ENCODE results near the gene TCEA3.

Gene TCEA3

DNA sequence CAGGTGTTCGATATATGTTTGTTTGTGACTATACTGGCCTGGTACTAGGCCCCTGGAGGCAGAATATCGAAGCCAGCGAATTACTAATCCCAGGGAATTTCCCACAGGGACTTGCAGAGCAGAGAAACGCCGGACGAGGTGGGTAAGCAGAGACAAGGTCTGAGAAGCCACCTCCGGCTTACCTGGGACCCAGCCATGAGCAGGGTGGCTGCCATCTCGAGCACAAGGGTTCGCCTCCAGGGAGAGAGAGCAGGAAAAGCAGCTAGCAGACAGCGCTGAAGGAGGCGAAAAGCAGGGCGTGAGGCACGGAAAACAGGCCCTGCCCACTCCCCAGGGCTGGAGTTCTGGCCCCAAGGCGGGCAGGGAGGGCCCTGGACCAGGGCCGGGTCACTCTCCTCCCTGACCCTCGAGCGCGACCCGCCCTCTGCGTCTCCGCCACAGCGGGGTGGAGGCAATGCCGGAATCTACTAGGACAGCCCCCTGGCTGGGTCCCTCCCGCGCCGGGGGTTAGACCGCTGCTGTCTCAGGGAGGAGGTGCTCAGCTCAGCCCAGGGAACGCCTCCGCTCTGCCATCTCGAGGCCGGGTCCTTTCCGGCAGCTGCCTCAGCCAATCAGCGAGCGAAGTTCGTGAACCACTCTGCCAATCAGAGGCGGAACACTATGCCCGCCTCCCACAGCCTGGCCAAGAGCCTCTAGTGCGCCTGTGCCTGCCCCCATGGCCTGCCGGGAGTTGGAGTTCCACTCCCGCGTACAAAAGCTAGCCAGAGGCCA lies 56.6 kb downstream of the TCEA3 start:
- peak; percentile 99 for DNase-seq (ENCODE audit: low read depth)

DNA sequence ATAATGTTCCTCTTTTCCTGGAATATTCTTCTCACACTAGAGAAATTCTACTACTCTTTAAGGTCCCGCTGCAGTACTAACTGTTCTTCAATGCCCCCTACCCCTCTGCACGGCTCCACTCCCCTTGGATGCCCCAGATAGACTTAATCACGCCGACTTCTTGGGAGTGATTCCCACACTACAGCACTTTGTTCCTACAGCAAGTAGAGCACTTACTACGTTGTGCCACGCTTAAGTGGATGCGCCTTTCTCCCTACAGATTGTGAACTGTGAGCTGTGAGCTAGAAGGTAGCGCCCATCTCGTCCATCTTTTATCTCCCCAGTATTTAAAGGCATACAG lies 57.1 kb downstream of the TCEA3 start:
- no peak for DNase-seq (ENCODE audit: low read depth)

DNA sequence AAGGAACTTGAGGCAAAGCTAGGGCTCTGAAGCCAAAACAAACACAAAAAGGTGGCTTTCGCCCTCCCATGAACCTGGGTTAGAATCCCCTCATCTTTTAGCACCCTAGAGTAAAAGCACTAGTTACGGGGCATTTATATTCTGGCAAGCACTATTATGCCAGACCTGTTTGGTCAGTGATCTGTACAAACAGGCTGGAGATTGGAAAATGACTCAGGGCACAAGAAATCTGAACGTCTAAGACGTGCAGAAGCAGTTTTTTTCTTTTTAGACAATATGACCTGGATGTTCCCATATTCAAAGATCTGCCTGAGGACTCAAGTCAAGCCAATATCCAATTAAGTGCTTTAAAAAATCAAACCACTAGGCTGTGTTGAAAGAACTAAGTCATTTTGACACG lies 58.0 kb downstream of the TCEA3 start:
- no peak for DNase-seq (ENCODE audit: low read depth)

DNA sequence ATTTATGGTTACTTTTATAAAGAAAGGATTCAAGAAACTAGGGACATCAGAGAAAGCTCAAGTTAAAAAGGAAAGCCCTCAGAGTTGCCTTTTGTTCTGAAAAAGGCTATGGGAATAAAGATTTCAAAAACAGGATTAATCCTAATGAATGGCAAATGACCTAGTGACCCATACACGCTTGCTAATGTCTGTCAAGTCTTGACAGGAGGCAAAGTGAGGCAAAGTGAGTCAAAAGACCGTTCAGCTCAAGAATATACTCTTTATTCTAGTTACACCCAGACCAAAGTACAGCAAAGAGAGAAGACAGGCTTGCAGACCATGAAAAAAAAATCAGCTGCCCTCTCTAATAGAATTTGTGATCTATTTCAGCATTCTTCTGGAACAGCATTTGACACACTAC lies 58.4 kb downstream of the TCEA3 start:
- DNase-seq (ENCODE audit: low read depth): no peak

DNA sequence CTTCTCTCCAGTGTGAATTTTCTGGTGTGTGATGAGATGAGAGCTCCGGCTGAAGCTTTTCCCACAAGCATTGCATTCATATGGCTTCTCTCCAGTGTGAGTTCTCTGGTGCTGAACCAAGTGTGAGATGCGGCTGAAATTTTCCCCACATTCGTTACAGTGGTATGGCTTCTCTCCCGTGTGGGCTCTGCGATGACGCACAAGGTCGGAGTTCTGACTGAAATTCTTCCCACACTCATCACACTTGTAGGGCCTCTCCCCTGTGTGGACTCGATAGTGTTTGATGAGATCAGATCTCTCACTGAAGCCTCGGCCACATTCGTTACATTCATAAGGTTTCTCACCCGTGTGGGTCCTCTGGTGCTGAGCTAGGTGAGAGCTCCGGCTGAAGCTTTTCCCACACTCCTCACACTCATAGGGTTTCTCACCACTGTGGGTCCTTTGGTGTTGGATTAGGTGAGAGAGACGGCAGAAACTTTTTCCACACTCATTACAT lies 62.3 kb downstream of the TCEA3 start:
- DNase-seq (ENCODE audit: low read depth): no peak

DNA sequence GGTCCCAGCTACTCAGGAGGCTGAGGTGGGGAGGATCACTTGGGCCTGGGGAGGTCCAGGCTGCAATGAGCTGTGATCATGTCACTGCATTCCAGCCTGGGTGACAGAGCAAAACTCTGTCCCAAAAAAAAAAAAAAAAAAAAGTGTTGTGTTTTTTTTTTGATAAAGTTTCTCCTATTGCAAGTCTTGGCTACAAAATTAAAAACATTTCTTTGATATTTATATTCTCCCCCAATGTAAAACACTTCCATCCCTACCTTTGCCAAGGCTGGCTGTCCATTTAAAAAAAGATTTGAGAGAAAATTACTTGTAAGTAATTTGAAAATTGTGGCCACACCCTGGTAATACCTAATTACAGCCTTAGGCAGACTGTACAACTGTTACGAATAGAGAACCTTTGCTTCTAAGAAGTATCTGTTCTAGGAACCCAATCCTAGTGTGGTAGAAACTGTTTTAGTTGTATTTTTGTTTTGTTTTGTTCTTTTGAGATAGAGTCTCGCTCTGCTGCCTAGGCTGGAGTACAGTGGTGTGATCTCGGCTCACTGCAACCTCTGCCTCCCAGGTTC lies 66.2 kb downstream of the TCEA3 start:
- no peak for DNase-seq (ENCODE audit: low read depth)

DNA sequence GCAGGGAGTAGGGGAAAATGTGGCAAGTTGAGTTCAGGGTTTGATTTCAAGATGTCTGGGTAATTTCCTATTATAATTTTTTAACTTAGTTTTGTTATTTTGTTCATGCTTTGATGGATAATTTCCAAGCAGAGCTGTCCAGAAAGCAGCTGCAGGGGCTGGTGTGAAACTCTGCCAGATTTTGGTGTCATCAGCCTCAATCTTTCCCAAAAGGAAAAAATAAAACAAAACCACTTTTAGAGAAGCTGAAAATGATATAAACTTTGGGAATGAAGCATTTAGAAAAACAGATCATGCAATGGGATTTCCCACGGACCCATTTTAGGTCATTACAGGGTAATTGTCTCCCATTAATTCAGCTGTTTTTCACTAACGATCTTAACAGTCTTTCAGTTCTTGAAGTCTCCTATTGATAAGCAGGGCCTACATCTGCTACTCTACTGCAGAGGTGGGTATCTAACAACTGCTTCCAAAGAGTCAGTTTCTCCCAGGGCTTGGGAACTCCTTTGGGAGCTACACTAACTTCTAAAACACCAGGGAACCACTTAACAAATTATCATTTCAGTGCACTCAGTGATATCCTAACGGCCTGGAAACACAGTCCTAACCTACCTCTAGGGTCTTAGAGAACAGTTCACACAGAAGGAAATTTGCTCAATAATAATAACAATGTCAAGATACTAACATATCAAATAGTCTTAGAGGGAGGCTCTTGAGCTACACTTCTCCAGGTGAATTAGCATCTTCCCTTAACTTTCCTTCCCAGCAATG lies 67.2 kb downstream of the TCEA3 start:
- DNase-seq (ENCODE audit: low read depth): no peak

DNA sequence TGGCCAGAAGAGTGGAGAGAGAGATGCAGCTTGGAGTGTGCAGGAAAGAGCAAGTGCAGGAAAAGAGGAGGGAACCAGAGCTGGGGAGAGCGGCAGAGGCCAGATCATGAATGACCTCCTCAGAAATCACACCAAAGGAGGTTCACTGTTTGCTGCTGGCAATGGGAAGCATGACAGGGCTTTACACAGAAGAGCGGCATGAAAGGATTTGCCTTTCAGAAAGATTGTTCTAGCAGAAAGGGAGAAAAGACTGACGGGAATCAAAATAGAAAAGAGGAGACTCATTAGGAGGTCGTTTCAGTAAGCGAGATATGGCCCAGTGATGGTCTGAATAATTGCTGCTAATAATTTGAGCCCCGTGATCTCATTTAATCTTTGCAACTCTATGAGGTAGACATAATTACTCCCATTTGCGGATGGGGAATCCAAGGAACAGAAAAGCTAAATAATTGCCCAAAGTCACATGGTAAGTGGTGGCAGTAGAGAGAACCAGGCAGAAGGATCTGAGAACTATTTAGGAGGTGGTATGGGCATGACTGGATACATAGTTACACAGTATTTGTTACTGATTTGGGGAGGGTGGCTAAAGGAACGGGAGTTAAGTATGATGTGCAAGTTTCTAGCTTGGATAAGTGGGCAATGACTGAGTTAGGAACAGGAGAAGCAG lies 67.9 kb downstream of the TCEA3 start:
- DNase-seq (ENCODE audit: low read depth): no peak

DNA sequence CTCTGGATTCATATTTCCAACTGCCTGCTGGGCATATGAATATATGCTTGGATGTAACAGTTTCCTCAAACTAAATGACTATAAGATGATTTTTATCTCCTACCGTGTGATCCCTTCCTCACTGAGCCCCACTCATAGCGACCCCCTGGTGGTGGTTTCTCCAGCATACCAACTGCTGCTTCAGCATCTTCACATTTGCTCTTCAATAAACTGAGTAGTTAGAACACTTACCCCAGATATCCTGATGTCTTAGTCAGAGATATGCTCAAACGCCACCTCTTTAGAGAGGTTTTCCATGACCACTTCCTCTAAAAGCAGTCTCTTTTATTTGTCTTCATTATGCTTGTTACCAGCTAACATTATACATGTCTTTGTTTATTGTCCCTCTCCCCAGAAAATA lies 70.3 kb downstream of the TCEA3 start:
- no peak for DNase-seq (ENCODE audit: low read depth)

DNA sequence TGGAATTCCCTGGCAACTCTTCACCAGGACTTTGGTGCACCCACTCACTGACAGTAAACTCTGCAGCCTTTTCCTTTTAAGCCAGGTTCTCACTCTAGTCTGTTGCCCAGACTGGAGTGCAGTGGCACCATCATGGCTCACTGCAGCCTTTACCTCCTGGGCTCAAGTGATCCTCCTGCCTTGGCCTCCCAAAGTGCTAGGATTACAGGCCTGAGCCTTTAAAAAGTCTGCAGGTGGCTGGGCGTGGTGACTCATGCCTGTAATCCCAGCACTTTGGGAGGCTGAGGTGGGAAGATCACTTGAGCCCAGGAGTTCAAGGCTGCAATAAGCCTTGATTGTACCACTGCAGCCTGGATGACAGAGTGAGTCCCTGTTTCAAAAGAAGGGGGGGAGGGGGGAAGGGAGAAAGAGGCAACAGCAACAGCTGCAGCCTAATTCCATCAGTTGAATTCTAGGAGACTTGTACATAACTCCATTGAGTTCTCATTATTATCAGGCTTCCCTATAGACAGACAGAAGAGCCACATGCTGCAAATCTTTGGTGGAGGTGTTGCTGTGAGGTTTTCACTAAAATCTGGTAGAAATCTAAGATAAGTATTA lies 72.4 kb downstream of the TCEA3 start:
- DNase-seq (ENCODE audit: low read depth): no peak

DNA sequence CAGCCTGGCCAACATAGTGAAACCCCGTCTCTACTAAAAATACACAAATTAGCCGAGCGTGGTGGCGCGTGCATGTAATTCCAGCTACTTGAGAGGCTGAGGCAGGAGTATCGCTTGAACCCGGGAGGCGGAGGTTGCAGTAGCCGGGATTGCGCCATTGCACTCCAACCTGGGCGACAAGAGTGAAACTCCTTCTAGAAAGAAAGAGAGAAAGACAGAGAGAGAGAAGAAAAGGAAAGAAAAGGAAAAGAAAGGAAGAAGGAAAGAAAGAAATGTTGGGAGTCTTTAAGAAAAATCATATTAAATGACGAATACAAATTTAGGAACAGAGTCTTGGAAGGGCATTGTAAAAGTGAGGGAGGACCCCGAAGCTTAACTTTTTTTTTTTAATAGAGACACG lies 78.6 kb downstream of the TCEA3 start:
- DNase-seq (ENCODE audit: low read depth): no peak

DNA sequence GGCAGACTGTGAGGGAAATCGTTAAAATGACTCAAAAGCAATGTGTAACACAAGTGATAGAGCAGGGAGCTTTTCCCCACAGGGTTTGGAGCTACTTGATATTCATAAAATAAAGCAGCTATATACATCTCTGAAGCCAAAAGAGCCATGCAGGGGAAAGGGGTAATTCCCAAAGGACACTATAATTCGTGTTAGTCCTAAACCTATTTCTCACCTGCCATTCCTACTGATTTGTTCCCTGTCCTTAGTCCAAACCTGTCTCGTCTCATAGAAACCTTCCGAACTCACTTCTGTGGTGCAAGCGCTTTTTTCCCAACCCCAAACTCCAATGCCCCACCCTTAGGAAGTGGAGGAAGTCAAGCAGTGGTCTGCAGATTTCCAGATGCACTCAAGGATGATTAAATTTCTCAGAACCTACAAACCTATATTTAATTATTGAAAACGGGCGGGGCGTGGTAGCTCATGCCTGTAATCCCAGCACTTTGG lies 79.5 kb downstream of the TCEA3 start:
- peak; percentile 45 for DNase-seq (ENCODE audit: low read depth)

DNA sequence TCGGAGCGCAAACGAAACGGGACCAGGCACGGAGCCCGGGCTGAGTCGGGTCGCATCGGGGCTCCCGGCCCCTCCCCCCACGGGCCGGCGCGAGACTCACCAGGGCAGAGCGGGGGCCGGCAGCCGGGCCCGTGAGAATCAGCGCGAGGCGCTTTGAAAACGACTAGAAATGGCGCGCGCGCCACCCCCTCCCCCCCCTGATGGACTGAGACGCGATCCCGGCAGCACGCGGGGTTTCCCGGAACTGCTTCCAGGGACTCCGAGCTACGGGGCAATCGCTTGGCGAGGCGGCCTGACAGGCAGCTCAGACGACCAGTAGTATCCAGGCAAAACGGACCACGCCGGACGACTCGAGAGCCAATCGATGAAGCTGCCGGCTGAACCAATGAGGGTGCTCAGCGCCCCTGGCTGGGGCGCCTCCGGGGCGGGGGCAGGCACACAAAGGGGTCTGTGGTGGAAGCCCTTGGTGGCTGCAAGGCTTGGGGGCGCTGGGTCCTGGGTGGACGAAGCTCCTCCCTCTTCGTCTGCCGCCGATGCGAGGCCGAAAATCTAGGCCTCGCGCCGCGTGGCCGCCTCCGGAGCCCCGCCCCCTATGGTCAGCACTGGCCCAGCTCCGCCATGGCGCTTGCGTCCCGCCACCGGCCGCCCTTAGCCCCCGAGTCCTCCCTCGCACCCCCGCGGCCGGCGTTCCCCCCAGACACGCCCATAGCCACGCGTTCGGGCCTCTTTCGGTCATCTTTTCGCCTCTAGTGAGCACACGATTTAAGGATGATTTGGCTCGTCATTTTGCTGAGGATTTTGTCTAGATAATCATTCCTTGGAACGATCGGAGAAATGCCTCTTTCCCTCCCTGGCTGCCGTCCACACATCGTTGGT lies 80.2 kb downstream of the TCEA3 start, which contains the start of gene HNRNPR:
Gene HNRNPR, minus strand, starts transcription at position 174 of the 876 bp plus-strand sequence. CDS start 3,276 bp downstream, outside the sequence.
- DNase-seq (ENCODE audit: low read depth): peak; percentile 100

DNA sequence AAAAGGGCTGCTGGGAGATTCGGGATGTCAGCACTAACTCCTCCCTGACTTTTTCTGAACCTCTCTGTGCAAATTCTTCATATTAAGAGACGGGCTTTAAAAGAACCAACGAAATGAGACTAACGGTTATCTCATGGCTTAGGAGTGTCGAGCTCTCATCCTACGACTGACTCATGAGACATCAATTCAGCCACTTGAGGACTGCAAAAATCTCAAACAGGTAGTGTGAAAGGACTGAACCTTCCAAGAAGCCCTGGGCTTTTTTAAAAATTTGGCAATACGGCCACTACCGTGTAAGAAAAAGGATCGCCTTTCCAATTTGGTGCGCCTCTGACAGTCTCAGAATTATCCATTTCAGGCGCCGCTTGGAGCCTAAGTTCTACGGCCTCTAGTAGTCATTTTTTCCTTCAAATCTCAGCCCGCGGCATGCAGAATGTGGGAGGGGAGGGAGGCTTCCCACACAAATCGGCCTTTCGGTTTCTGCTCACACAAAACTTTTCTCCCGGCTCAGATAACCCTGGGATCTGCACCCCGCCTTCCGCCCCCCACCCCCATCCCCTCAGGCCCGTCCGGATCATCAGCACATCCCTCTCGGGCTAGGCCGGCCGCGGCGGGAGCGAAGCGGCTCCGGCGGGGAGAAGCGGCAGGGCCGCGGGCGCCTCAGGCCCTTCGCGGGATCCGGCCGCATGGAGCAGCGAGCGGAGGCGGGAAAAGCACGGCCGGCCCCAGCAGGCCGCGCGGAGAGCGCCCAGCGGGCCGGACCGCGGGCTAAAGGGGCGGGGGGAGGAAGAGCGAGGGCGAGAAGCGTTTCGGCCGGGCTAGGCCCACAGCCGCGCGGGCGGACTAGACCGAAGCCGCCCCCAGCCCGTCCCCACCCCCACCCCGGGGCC lies 81.1 kb downstream of the TCEA3 start:
- no peak for DNase-seq (ENCODE audit: low read depth)

DNA sequence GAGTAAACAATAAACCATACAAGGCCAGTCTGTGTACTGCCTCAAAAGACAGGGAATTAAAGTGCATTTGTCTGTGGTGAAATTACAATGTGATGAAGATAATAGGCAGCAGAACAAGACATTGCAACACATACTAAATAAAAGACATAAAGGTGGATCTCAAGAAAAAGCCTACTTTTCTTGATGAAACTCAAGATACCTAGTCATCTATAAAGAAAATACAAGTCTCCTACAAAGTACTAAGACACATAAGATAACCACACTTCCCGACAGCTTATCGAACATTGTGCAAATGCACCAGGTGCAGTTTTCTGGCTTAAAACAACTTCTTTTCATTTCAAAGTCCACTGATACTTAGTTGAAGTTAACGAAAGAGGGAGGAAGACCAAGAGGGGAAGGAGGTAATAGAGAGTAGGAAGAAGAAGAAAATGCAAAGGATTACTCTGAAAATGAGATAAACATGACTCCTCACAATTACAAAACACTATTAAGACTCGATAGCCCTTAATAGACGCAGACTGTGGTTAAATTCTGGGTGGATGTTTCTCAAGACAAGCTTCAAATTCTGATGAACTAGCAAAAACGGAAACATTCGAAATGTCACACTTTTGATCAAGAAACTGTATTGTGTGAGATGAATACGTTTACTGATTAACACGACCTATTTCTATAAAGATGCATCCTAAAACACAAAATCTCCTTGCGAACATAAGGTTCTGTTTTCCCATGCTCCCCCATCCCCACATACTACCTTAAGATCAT lies 82.4 kb downstream of the TCEA3 start:
- DNase-seq (ENCODE audit: low read depth): no peak

DNA sequence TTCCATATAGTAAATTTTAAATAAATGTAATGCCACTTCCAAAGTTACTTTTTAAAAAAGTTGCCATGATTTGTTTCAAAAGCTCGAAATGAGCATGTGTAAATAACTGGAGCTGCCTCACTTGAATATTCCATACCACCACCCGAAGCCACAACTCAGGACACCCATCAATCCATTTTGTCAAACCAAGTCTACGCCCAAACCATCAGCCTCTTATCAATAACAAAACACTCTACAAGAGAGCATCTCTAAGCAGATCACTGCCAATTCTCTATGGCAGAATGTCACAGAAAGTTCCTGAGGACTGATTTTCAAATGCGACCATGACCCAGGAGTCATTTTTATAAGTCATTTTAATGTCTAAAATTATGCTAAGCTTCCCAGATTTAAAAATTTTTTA lies 84.9 kb downstream of the TCEA3 start:
- DNase-seq (ENCODE audit: low read depth): no peak

DNA sequence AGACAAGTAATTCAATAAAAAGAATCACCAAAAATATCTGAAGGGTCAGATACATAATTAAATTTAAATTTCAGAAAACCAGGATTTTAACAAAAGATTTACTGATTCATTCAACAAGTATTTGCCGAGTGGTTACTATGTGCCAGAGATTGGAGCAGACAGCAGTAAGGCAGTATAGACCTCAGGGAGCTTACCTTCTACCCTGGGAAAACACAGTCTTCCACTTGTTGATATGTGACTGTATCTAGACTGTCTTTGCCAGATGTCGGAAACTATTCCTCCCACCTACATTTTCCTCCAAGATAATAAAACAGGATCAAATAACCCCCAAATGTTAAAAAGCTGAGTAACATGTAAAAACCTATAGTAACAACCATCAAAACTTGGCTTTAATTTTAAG lies 86.7 kb downstream of the TCEA3 start:
- DNase-seq (ENCODE audit: low read depth): no peak

DNA sequence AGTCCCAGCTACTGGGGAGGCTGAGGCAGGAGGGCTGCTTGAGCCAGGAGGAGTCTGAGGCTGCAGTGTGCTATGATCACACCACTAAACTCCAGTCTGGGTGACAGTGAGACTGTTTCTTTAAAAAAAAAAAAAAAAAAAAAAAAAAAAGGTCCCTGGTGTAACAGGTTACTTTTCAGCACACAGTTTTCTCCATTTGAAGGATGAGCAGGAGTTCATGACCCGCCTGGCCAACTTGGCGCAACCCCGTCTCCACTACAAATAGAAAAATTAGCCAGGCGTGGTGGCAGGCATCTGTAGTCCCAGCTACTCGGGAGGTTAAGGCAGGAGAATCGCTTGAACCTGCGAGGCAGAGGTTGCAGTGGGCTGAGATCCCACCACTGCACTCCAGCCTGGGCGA lies 92.8 kb downstream of the TCEA3 start:
- DNase-seq (ENCODE audit: low read depth): no peak

Data from CMK (cell line).